Activated CD8-positive, alpha-beta memory T cell treated with anti-CD3 and anti-CD28 coated beads for 1 hour (primary cell): Measurements from ENCODE around the gene CRK.
A peak's percentile ranks its signal among the peaks of the same experiment; 100 is the strongest.

Experiments
- DNase-seq, 2 donors: peaks; one replicate each; pipeline ENCODE4 v3.0.0-alpha.2; 2020; ENCODE audit warnings: low read depth in 1 of 2; ENCODE audit errors: extremely low read depth in 1 of 2

Gene CRK

DNA sequence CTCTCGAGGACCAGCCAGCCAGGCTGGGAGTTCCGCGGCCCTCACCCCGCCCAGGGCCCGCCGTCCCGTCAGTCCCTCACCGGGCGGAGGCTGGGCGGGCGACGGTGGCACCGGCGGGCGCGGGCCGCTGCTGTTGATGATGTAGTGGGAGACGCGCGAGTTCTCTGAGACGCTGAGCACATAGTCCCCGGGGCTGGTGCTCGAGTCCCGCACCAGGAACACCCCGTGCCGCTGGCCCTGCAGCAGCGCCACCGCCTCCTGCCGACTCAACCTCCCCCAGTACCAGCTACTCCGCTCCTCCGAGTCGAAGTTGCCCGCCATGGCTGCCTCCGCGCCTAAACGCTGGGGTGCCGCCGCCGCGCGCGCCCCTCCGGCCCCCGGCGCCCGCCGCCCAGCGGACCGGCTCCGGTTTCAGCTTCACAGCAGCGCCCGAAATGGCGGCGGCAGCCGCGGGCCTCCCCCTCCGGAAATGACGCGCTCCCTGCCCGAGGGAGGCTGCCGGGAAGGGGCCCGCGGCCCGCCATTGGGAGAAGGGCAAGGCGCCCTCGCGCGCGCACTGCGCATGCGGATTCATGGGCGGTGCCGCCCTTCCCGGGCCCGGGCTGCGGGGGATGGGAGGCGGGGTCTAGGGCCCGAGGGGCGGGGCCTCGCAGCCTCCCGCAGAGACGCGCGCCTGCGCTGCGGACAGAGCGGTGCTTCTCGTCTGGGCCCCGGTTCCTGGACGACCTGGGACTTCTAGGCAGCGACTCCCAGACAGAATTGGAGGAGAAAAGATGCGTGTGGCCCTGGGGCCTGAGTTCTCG is at the start of gene CRK:
Gene CRK (minus strand): TSS at position 436 of the 803 bp plus-strand sequence. CDS start 115 bp downstream, at position 321.
- peak; percentile 88 to 99 for DNase-seq

DNA sequence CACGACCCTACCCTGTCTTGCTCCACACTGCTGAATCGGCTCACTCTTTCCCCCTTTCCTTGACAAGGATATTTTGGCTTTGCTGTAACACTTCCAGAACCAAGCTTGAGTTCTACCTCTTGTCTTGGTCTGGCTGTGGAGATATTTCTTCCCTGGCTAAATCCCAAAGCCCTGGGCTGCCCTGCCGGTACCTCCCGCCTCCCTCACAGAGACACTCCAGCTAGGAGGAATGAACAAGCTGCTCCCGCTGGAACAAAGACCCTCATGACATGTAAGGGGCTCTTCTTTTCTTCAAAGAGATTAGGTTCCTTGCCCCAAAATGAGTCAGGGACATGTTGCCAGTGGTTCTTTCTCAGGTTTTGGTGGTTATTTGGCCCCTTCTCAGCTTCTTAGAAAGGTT is 49.6 kb upstream of the CRK start:
- no peak for DNase-seq

DNA sequence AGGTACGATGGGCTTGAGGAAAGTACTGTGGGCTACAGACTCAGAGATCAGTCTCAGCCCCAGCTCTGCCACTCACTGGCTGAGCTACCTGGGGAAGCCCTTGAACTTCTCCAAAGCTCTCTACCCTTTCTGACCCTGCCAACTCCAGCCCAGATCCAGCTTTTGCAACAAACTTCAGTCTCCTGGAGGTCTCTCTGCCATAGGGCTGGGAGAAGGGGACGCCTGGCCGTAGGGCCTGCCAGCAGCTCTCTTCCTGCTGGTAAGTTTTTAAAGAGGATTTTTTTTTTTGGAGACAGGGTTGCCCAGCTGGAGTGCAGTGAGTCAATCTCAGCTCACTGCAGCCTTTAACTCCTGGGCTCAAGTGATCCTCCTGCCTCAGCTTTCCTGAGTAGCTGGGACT is 48.8 kb upstream of the CRK start:
- no peak for DNase-seq

GRCh38 chr17:1503699-1504098 is 47.7 kb upstream of the CRK start:
- no peak for DNase-seq

DNA sequence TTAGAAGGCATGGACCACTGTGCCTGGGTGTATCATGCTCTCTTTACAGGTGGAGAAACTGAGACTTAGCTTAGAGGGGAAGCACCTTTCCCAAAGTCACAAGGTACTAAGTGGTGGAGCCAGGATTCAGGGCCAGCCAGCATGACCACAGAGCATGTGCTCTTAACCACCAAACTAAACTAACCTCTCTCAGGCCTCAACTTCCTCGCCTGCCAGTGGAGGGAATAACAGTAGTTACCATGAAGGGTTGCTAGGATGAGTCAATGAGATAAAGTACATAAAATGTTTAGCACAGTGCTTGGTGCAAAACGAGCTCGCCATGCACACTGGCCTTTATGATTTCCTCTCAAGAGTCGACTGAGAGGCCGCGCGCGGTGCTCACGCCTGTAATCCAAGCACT is 42.8 kb upstream of the CRK start:
- no peak for DNase-seq

DNA sequence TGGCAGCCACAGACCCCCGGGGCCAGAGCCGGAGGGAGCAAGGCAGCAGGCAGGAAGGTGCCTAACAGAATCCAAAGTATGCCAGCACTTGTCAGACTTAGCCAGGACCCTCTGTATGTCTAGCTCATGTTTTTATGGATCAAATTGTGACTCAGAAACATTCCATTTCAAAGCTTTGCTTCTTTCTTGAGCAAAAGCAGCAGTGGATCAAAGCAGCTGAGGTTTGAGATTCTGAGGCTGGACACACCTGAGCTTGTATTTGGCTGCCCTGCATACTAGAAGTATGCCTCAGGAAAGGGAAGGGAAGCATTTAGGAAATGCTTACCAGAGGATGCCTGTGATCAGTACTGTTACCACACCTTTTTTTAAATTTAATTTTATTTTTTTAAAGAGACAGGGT is 42.2 kb upstream of the CRK start:
- no peak for DNase-seq

DNA sequence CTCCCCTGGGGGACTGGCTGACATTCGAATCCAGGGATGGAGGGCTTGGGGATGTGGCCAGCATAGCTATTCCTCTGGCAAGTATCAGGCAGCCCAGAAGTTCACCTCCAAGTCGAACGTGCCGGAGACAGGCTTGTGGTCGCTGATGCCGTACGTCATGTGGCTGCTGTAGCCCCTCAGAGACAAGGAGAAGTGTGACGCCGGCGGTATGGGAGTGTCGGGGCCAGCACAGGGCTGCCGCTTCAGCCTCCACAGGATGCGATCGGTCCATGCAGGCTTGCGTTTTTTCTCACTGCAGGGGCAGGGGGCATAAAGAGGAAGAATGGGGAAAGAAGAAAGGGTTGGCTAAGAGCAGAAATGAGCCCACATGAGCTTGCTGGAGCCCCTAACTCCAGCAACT is 41.8 kb upstream of the CRK start:
- no peak for DNase-seq

DNA sequence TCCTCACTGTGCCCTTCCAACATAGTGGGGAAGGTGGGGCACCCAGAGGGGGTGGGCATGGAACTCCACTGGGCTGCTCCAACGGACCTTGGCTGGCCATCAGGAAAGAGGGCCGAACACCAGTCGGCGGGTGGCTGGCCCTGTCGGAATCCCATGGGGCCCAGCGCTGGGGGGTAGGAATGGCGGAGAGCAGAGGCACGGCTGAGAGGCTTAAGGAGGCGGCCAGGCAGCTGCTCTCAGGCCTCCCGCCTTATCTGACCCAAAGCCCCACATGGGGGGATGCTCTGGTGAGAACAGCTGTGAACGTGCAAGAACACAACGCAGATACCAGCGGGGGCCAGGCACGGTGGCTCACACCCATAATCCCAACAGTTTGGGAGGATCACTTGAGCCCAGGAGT is 40.8 kb upstream of the CRK start:
- DNase-seq: no peak

GRCh38 chr17:1495265-1495989 is 39.4 kb upstream of the CRK start:
- DNase-seq: no peak

GRCh38 chr17:1494736-1495253 is 38.8 kb upstream of the CRK start:
- DNase-seq: no peak

GRCh38 chr17:1494203-1494602 is 38.2 kb upstream of the CRK start:
- DNase-seq: no peak

- no peak for DNase-seq
Observed at GRCh38 chr17:1493291-1493980, 37.4 kb upstream of the CRK start.

GRCh38 chr17:1492249-1493206 is 36.5 kb upstream of the CRK start, which contains the start of gene MYO1C:
Gene MYO1C (minus strand): TSS chr17:1492686. CDS start chr17:1492487, 199 bp downstream.
- no peak for DNase-seq

GRCh38 chr17:1491443-1492248 is 35.6 kb upstream of the CRK start:
- DNase-seq: no peak

DNA sequence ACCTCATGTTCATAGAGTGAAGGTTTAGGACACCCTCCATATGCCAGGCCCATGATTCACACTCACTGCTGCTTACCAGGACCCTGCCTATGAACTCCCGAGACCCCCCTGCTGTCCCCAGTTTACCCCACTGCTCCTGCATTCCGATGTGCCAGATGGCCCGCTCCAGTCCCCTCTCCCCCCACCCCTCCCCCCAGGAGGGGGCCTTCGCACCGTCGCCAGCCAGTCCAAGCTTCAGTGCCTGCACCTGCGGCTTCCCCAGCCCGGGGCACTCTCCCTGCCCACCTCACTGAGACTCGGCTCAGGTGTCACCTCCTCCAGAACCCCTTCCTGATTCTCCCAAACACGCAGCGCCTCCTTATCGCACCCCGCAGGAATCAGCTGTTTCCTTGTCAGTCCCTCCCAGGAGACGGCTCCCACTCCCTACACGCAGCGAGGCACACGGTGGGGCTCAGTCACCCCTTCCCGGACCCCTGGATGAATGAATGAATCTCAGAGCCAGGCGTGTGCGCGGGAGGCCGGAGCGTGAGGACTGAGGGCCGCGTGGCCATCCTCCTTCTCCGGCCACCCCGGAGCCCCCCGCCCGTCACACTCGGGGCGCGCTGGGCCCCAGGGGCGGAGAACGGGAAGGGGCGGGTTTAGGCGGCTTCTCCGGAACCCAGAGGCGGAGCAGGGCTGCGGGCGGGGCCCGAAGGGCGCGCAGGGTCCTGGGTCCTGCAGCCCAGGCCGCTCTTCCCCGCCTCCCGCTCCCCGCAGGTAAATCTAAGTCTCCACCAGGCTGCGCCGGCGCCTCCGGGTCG is 34.8 kb upstream of the CRK start:
- peak in 1 of 2 donors; percentile 57 for DNase-seq

GRCh38 chr17:1488826-1489270 is 32.8 kb upstream of the CRK start:
- DNase-seq: no peak

DNA sequence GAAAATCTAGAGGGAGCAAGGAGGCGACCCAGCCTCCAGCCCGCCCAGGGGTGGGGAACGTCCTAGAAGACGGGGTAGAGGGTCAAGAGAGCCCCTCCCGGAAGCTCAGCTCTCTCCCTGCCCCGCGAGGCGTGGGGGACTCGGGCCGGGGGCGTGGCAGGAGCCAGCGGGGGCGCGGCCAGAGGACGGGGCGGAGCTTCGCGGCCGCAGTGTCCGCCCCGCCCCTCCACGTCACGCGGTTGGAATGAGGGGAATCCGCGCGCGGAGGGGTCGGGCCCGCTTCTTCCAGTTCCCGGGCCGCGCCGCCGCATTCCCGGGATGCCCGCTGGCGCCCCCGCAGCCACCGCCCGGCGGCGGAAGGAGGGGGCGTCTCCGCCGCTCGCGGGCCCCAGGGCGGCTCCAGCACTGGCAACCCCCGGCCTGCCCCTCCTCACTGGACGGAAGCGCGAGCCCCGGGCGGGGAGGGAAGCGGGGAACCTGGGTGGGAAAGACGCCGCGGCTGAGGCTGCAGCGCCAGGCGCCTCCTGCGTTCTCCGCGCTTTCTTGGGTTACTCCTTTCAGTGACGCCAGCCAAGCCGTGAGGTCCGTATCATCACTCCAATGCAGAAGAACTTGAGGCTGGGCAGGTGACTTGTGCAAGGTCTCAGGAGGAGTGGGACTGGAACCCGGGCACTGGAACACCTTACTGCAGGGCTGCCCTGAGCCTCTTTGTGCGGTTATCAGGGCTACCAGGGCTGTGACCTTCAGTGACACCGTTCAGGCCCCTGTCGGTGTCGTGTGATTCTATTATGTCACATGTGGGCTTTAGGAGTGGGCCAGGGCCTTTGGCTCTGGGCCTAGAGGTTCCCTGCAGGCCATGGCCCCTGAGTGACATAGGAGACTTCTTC is 32.1 kb upstream of the CRK start:
- DNase-seq: peak in 1 of 2 donors; percentile 74
